GDM1 (cell line): ENCODE results near the gene JUP.

Experiments used
- DNase-seq: peaks from one replicate; lab custom pipeline; 2025; lab: John Stamatoyannopoulos, UW

The JUP gene

DNA sequence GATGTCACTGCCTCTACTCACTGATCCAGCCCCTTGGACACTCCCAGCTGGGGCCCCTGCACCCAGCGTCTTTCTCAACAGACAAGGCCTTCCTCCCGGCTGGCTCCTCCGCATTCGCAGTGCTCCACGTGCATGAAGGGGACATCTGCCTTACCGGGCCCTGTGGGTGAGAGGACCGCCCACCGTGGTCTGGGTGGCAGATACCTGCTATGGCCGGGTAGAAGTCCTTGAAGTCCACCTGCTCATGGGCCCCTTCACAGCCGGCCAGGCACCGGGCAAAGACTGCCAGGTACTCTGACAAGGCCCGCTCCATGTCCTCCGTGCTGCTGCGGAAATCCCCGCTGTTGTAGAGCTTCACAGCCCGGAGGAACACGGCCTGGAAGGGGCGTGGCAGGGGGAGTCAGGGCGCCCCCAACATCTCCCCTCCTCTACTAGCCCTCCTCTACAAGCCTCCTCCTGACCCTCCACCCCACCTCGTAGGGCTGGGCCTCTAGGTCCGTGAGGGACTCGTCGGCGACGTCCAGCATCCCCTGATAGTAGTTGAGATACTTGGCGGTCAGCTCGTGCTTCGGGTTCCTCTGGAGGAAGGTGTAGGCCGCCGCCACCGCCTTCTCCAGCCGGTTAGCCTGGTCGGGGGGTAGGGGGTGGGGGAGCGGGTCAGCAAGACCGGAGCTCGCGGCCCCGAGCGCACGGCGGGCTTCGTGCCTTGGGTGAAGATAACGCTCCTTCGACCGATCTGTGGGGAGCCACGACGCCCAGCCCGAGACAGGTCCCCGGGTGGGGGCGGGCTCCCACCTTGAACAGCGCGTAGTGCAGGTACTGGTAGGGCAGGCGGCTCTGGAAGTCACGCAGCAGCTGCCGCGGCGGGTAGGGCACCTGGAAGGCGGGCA lies 24.4 kb upstream of the JUP start:
- DNase-seq = no peak

DNA sequence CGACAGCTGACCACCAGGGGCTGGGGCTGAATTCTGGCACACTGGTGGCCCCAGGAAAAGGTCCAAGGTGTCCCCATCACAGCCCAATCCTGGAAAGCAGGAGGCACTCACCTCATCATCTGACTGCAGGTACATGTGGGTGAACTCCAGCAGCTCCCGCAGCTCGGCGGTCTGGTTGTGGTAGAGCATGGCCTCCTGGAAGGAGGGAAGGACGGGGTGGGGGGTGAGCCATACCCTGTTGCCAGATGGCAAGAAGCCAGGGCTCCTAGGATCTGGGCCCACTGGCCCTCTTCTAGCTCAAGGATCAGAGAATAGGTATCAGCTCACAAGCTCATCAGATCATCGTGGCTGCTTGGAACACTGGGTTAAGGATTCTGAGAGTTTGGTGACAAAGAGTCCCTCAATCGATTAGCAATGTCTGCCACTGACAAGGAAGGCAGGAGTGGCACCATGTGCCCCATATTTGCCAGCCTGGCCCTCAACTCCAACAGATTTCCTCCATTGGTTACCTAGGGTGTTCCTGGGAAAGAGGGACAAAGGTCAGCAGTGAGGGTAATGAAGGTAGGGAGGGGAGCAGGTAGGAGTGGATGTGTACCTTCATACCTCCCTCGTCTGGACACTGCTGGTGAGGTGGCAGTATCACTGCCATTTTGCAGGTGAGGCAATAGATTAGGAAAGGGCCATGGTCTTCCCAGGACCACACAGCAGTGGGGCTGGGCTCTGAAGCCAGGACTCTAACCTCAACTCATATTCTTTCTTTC lies 20.4 kb upstream of the JUP start:
- no peak for DNase-seq

DNA sequence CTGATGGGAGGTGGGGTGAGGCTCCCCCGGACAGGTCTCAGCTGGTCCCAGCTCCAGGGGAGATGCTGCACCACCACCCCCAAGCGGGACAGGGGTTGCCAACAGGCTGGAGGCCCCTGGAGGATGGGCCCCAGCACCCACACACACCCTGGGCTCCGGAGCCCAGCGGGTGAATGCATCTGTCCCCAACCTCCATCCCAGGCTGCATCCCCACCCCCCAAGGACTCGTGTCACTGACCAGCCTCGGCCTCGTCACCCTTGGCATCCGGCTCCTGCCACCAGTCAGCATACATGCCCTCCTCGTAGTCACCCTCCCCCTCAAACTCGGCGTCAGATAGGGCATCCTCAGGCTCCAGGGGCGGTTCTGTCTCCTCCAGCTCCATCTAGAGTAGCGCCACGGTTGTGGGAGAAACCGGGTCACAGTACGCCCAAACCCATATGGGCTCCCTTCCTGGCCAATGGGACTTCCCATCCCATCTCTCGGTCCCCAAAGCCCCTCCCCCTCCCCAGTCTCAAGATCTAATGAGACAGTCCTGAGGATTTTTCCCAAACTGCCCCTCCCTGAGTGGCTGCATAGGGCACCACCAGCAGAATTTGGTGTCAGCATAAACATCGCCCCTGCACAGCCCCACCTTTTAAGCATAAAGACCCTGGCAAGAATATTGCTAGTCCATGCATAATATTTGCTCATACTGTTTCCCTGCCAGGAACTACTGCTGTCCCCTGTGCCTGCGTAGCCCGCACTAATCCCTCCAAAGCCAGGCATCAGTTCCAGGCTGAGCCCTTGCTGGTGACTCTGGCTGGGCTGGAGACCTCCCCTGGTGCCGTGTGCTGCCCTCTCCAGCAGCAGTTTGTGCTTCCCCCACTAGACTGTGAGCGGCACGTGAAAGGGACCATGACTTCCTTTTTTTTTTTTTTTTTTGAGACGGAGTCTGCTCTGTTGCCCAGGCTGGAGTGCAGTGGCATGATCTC lies 16.8 kb upstream of the JUP start:
- DNase-seq = peak; percentile 26

DNA sequence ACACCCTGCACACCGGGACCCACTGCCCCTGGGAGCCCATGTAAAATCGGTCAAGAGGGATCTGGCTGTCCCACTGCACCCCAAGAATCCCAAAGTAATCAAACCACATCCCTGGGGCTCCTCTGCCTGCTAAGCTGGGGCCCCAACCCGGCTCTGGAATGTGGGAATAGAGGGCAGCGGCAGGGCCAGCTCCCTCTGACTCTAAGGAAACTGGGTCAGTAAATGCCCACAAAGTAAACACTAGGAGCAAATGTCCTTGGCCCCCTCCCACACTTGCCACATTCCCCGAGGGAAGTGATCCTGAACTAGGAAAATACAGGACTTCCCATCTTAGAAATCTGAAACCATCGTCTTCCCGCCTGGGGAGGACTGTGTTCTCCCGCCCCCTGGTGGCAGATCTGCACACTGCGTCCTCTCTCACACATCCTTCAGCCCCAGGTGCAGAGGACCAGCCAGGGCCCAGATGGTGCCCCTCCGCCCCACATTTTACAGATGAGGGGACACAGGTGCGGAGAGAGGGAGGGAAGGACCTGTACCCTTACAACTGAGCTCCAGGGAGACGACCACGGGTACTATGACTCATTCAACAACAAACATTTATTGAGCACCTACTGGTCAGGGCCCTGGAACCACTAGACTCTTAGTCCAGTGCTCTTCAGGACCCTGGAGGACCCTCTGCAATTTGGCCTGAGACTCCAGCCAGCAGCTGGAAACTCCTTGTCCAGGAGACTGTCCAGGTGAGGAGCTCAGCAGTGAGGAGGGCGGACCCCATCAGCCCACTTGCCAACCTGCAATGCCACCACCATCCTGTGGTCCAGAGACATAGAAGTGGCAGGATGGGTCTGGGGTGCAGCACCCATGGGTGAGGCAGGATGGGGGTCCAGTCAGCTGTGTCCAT lies 15.1 kb upstream of the JUP start:
- peak; percentile 21 for DNase-seq

DNA sequence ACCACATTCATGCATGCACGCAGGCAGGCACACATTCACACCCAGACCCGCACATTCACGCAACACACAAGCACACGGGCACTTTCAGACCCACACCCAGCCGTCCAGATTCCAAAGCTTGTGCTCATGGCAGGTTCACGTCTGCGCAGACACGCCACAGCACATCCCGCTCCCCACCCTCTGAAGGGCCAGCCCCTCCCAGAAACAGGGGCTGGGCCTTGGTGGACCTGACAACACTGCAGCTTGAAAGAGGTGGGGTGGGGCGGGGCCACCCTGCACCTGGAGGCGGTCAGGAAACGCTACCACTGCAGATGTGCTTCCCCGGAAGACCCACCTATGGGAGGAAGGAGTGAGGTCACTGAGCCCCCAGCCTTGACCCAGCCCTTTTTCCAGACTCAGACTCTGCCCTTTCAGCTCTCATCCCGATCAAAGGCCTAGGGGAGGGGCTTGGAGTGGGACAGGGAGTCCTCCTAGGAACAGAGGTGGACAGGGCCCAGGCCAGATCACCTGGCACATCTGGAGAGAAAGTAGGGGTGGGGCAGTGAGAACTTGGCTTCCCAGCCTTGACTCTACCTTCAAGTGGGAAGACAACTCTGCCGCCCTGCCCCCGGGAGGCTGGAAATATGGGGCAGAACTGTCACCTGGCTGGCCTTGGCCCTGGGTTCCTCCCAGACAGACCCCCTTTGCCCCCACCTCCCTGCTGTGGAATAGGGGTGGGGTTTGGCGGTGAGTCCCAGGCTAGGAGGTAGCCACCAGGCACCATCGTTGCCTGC lies 14.3 kb upstream of the JUP start:
- DNase-seq = no peak

DNA sequence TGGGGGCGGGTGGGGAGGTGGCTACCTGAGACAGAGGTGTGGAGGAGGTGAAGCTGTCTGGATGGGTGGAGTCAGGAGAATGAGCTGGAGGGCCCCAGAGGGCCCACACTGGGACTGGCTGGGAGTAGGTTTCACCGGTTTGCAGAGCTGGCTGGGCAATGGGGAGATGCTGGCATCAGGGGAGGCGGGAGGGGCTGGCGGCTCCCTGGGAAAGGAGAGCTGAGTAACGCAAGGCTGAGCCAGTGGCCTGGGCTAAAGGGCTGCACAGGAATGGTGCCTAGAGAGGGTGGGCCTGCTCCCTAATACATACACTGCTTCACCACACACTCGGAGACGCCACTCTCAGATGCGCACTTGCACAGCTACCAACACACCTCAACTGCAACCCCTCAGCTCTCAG lies 12.9 kb upstream of the JUP start:
- no peak for DNase-seq

DNA sequence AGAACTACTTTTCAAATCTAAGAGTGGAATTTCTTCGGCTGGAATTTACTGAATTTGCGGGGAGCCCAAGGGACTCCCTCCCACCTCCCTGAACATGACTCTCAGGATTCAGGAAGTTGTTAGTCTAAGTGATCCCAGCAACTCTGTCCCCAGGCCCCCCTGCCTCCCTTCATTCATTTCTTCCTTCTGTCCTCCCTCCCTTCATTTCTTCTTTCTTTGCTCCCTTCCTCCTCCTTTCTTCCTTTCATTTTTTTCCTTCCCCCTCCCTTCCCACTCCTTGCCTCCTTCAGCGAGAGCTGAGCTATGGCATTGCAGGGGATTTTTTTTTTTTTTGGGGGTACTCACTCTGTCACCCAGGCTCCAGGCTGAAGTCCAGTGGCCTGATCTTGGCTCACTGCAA lies 10.9 kb upstream of the JUP start:
- no peak for DNase-seq

DNA sequence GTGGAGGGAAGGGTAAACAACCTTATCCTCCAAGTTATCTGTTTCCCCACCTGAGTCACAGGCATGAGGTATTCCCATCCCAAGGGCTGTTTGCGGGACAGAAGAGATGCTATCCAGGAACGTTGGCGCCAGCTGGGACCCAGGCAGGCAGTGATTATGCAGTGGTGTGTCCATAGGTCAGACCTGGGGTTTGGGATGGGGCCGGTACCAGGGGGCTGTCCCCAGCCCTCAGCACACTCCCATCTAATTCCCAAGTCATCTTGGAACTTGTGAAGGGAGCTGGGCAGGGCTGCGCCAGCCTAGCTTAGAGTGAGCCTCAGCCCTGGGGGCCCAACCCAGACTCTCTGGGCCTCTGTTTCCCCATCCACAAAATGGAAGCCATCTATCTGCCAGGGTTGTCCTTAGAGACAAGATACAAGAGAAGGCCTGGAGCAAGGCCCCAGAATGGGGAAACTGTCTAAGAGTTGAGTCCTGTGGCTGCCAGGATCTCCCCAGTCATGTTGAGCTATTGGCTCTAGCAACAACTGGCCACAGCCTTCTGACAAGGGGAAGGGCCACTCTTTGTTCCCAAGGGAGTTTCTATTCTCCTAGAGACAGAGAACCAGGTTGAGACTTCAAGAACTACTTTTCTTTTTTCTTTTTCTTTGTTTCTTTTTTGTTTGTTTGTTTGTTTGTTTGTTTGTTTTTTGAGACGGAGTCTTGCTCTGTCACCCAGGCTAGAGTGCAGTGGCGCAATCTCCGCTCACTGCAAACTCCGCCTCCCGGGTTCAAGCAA lies 9.8 kb upstream of the JUP start:
- no peak for DNase-seq

DNA sequence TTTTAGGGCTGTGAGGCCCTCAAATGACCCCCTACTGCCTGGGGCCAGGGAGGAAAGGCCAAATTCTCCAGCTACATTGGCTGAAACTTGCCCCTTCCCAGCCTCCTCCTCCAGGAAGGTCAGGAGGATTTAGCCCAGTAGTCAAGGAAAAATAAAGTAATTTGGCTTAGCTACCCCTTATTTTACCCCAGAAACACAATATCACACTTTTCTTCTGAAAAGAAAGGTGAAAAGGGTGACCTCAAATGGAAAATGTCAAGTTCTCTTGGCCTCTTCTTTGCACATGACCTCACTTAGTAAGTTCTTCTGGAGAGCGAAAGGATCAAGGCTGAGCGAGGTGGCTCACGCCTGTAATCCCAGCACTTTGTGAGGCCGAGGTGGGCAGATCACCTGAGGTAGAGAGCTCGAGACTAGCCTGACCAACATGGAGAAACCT lies 8.0 kb upstream of the JUP start:
- DNase-seq = no peak

DNA sequence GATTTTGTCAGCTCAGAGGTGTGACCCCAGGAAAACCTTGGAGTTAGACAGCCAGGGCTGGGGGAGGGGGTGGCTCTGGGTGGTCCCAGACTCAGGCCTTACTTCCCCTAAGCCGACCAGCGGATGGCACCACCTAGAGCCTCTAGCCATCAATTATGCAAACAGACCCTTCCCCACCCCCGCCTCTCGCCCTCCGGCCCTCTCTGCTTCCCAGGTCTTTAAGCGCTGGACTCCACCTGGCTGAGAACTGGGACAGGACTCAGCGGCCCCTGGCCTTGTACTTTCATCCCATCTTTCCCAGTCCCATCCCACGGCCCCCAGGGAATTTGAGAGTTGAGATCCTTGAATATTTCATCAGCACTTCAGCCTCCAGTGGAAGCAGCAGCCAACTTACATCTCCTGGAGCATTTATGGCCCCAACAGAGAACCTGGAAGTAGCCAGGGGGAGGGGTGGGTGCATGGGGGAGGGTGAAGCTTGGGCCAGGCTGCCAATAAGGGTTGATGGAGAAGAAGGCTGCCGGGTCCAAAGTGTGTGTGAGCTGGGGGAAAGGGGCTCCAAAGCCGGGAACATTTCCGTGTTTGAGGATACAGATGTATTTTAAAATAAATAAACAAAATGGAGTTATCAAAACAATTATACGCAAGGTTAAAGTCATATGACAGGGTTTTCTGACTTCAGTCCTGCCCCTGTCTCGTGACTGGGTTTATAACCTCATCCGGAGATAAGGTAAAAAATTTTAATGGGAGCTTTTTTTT lies 7.5 kb upstream of the JUP start:
- DNase-seq = no peak

DNA sequence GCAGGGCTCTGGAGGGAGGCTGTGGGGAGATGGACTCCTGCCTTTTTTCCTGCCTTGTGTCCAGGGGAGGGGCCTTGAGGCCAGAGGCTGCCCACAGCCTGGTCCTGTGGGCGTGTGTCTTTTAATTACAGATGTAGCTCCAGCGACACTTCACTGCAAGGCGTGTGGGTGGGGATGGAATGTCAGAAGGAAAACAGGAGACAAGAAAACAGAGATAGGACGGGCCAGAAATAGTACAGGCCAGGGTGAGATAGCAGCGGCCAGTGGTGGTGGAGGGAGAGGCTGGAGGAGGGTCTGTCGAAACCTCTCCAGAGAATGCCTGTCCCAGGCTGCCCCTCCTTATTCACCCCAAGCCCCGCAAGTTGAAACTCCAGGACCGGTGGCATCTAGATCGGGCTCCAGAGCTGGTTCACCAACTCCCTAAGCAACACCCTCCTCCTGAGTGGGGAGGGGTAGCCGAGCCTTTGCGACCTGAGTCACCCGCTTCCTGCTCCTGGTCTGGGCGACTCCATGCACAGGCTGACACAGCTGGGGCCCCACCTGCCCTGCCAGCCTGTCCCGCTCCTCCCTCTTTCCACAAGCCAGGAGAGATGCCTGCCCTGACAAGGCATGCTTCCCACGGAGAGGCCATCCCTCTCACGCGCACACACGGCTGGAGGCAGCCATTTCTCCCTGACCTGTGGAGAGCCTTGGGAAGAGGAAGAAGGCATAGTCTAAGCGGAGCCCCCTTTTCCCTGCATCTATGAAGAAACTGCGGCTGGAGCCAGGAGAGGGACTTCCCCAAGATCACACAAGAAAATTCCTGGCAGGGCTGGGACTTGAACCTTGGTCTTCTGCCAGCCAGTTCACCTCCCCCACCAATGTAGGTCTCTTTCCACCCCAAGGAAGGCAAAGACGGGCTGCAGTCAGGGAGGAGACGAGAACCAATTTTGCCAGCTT lies 6.6 kb upstream of the JUP start:
- DNase-seq = peak; percentile 28

DNA sequence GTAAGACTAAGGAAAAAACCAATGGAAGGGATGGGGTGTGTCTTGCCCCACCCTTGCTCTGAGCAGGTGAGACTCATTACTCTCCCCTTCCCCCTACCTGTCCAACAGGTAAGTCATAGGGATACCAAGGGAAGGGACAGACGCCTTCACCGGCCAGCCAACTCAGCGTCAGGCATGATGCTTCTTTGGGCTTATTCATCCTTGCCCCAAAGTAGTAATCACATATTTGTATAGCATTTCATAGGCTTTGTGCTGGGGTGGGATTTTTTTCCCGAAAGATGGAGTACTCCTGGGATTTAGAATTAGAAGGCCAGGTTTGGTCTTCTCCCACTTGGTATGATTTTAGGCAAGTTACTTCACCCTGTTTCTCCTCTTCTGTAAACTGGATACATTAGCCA lies 509 bp upstream of the JUP start:
- no peak for DNase-seq

DNA sequence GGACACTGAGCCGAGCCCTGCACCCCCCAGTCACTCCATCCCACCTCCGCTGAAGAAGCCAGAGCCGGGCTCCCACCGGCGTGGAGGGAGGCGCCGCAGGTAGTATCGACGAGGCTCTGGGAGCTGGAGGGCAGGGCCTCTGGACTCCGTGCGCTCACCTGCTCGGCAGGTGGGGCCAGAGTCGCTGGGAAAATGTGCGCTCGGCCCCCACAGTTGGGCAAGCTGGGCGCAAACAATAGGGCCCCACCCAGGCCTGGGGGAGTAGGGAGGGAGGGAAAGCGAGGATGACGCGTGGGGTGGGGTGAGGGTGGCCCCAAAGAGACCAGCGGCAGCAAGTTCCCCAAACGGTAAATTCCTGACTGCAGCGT lies 668 bp downstream of the JUP start:
- no peak for DNase-seq

DNA sequence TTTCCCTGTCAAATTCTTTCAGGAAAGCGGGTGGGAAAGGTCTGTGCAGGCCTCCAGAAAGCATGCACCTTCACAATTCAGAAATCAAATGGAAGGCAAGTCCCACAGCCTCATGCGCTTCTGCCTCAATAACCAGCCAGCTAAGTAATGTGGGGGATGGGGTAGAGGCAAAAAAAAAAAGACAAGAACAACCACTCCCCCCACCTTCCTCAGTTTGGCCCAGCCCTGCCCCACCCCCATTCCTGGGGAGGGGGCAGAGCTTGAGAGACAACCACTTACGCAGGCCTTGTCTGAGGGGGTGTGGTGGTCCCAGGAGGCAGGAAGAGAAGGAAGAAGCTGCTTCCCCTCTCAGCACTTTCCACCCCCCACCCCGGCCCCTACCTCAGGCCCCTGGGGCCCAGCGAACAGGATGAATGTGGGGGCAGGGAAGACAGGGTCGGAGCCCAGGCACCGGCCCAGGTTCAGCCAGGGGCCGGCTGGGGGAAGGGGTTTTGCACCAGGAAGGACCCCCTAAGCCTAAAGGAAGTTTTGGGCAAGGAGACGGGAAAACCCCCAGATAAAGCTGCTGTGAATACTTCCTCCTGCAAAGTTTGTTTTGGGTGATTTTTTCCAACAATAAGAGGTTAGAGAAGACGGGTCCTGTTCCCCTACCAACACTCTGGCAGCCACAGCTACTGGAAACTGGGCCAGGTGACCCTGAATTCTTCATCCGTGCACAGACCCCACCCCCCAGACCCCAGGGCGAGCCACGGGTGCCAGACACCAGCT lies 1.2 kb downstream of the JUP start:
- peak; percentile 97 for DNase-seq

DNA sequence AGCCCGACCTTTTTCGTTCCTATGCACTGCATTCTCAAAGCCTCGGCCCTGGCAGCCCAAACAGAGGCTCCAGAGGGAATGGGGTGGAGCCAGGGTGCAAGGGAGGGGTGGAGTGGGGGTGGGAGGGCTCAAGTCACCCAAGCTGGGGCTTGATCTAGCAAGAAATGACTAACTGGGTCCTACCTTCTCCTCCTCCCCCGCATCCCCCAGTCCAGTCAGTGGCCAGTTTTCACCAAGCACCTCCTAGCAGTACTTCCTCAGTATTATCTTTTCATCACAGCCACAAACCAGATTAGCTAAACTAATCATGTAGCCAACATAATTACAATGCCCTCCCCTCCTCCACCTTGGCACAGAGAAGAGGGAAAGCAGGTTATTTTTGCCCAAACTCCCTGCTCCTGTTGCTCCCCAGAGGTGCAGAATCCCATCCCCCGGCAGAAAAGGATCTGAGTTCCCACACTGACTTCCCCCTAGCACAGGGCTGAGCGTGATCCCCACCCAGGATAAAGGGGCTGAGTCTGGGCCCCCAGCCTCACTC lies 2.2 kb downstream of the JUP start:
- DNase-seq = peak; percentile 70

DNA sequence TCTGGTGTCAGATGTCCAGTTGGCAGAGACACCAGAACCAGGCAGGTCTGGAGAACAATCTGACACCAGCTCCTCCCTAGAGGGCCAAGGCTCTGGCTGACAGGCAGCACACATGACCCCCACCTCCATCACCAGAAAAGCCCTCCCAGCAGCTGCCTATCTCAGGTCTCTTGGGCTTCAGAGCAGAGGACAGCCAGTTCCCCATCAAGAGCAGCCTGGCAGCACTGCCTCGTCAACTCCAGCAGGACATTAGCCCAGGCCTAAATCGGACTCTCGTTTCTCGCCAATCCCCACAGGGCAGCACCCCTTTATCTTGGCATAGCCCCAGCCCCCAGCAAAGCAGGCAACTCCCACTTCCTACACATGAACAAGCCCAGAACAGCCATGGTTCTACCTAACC lies 4.4 kb downstream of the JUP start:
- DNase-seq = no peak
